ENCODE results near the gene STPG2. TPM values are rescaled to one million over a fixed set of nuclear protein-coding genes. Genes with fewer than 3 reads are reported as not detected.

The STPG2 gene
- total RNA-seq, 1 donor from 2014 or later = 1.1 TPM

- H3K4me3 Mint-ChIP-seq (ENCODE audit: low read depth) = no peak overlapping the region
- H3K36me3 Mint-ChIP-seq (ENCODE audit: insufficient read depth) = no peaks in the 10 kb centered on the region
- H3K27me3 Mint-ChIP-seq = no peaks in the 10 kb centered on the region
- H3K9me3 Mint-ChIP-seq (ENCODE audit: low read depth) = peaks cover 15% of the 10 kb centered on the region
- no peak for TF ChIP-seq CTCF (IDR thresholded peaks at IDR 0.05; ENCODE audit: unreplicated experiment)
- H3K27ac Mint-ChIP-seq = no peak overlapping the region
- DNase-seq (ENCODE audit: low spot score, unreplicated experiment) = no peak
- no peaks in the 10 kb centered on the region for H3K4me1 Mint-ChIP-seq (ENCODE audit: low read depth)
These were observed 74.8 kb downstream of the STPG2 start for GRCh38 chr4:98068495-98068894.

- H3K9me3 Mint-ChIP-seq (ENCODE audit: low read depth) = peaks cover 17% of the 10 kb centered on the region
- no peaks in the 10 kb centered on the region for H3K27me3 Mint-ChIP-seq
- no peak for TF ChIP-seq CTCF (IDR thresholded peaks at IDR 0.05; ENCODE audit: unreplicated experiment)
- DNase-seq (ENCODE audit: low spot score, unreplicated experiment) = no peak
- no peaks in the 10 kb centered on the region for H3K36me3 Mint-ChIP-seq (ENCODE audit: insufficient read depth)
- no peak overlapping the region for H3K4me3 Mint-ChIP-seq (ENCODE audit: low read depth)
- H3K4me1 Mint-ChIP-seq (ENCODE audit: low read depth) = no peaks in the 10 kb centered on the region
- H3K27ac Mint-ChIP-seq = no peak overlapping the region
These were observed 87.3 kb downstream of the STPG2 start for GRCh38 chr4:98055800-98056501.

GRCh38 chr4:98046665-98047064 is 96.6 kb downstream of the STPG2 start:
- Mint-ChIP-seq H3K4me1 (ENCODE audit: low read depth) (no peaks in the 10 kb centered on the region), H3K4me3 (ENCODE audit: low read depth) (no peak overlapping the region), H3K27me3 (no peaks in the 10 kb centered on the region), H3K27ac (no peak overlapping the region), H3K36me3 (ENCODE audit: insufficient read depth) (no peaks in the 10 kb centered on the region), H3K9me3 (ENCODE audit: low read depth) (peaks cover 5% of the 10 kb centered on the region)
- DNase-seq (ENCODE audit: low spot score, unreplicated experiment) = no peak
- TF ChIP-seq CTCF (IDR thresholded peaks at IDR 0.05; ENCODE audit: unreplicated experiment) = no peak

GRCh38 chr4:98030059-98030458 is 113.2 kb downstream of the STPG2 start:
- no peaks in the 10 kb centered on the region for H3K4me1 Mint-ChIP-seq (ENCODE audit: low read depth)
- no peak for TF ChIP-seq CTCF (IDR thresholded peaks at IDR 0.05; ENCODE audit: unreplicated experiment)
- H3K9me3 Mint-ChIP-seq (ENCODE audit: low read depth) = peaks cover 25% of the 10 kb centered on the region
- no peaks in the 10 kb centered on the region for H3K36me3 Mint-ChIP-seq (ENCODE audit: insufficient read depth)
- no peak for DNase-seq (ENCODE audit: low spot score, unreplicated experiment)
- no peak overlapping the region for H3K27ac Mint-ChIP-seq
- no peaks in the 10 kb centered on the region for H3K27me3 Mint-ChIP-seq
- no peak overlapping the region for H3K4me3 Mint-ChIP-seq (ENCODE audit: low read depth)

GRCh38 chr4:98027827-98028226 is 115.4 kb downstream of the STPG2 start:
- H3K4me3 Mint-ChIP-seq (ENCODE audit: low read depth) = no peak overlapping the region
- peaks cover 23% of the 10 kb centered on the region for H3K9me3 Mint-ChIP-seq (ENCODE audit: low read depth)
- H3K4me1 Mint-ChIP-seq (ENCODE audit: low read depth) = no peaks in the 10 kb centered on the region
- H3K36me3 Mint-ChIP-seq (ENCODE audit: insufficient read depth) = no peaks in the 10 kb centered on the region
- peak; percentile 19 for TF ChIP-seq CTCF (IDR thresholded peaks at IDR 0.05; ENCODE audit: unreplicated experiment)
- no peaks in the 10 kb centered on the region for H3K27me3 Mint-ChIP-seq
- DNase-seq (ENCODE audit: low spot score, unreplicated experiment) = no peak
- no peak overlapping the region for H3K27ac Mint-ChIP-seq

Measured in progenitor cell of endocrine pancreas (in vitro differentiated cells).